ENCODE results near the gene FDX2. TPM values are rescaled to one million over a fixed set of nuclear protein-coding genes. Genes with fewer than 3 reads are reported as not detected.
A peak's percentile ranks its signal among the peaks of the same experiment; 100 is the strongest.

Gene FDX2
- total RNA-seq, 3 donors from 2014 or later, result 32.5 to 43.0 (median 38.3) TPM

- DNase-seq, result no peak
- Mint-ChIP-seq H3K36me3 (ENCODE audit: insufficient read depth) (peaks cover 21% of the 10 kb centered on the region), H3K9me3 (no peaks in the 10 kb centered on the region), H3K4me3 (no peak overlapping the region), H3K4me1 (ENCODE audit: low read depth) (peaks cover 1% of the 10 kb centered on the region), H3K27me3 (ENCODE audit: low read depth) (no peaks in the 10 kb centered on the region)
- ATAC-seq, result no peak
Observed at GRCh38 chr19:10321417-10321797, 5.6 kb upstream of the FDX2 start.

- H3K36me3 Mint-ChIP-seq (ENCODE audit: insufficient read depth), result peaks cover 26% of the 10 kb centered on the region
- no peak overlapping the region for H3K4me3 Mint-ChIP-seq
- DNase-seq (no peak), ATAC-seq (no peak)
- H3K4me1 Mint-ChIP-seq (ENCODE audit: low read depth), result peaks cover 6% of the 10 kb centered on the region
- no peaks in the 10 kb centered on the region for H3K27me3 Mint-ChIP-seq (ENCODE audit: low read depth)
- H3K9me3 Mint-ChIP-seq, result no peaks in the 10 kb centered on the region
Observed at GRCh38 chr19:10320602-10321416, 5.0 kb upstream of the FDX2 start.

GRCh38 chr19:10318807-10319682, 3.2 kb upstream of the FDX2 start:
- H3K4me3 Mint-ChIP-seq, result no peak overlapping the region
- peaks cover 26% of the 10 kb centered on the region for H3K36me3 Mint-ChIP-seq (ENCODE audit: insufficient read depth)
- peaks cover 11% of the 10 kb centered on the region for H3K4me1 Mint-ChIP-seq (ENCODE audit: low read depth)
- H3K27me3 Mint-ChIP-seq (ENCODE audit: low read depth), result no peaks in the 10 kb centered on the region
- ATAC-seq (no peak), DNase-seq (no peak)
- H3K9me3 Mint-ChIP-seq, result no peaks in the 10 kb centered on the region

GRCh38 chr19:10317857-10318462, 2.1 kb upstream of the FDX2 start:
- Mint-ChIP-seq H3K36me3 (ENCODE audit: insufficient read depth) (peaks cover 29% of the 10 kb centered on the region), H3K4me1 (ENCODE audit: low read depth) (peaks cover 11% of the 10 kb centered on the region), H3K4me3 (no peak overlapping the region), H3K9me3 (no peaks in the 10 kb centered on the region), H3K27me3 (ENCODE audit: low read depth) (no peaks in the 10 kb centered on the region)
- no peak for ATAC-seq
- DNase-seq, result no peak

- Mint-ChIP-seq H3K36me3 (ENCODE audit: insufficient read depth) (peaks cover 29% of the 10 kb centered on the region), H3K4me3 (peak overlapping the region; percentile 16), H3K4me1 (ENCODE audit: low read depth) (peaks cover 11% of the 10 kb centered on the region), H3K9me3 (no peaks in the 10 kb centered on the region), H3K27me3 (ENCODE audit: low read depth) (no peaks in the 10 kb centered on the region)
- no peak for DNase-seq
- ATAC-seq, result no peak
Observed at GRCh38 chr19:10317045-10317856, 1.4 kb upstream of the FDX2 start.

- H3K4me1 Mint-ChIP-seq (ENCODE audit: low read depth), result peaks cover 11% of the 10 kb centered on the region
- ATAC-seq, result peak in 1 of 2 donors; percentile 6
- no peak for DNase-seq
- H3K36me3 Mint-ChIP-seq (ENCODE audit: insufficient read depth), result peaks cover 22% of the 10 kb centered on the region
- no peaks in the 10 kb centered on the region for H3K9me3 Mint-ChIP-seq
- no peaks in the 10 kb centered on the region for H3K27me3 Mint-ChIP-seq (ENCODE audit: low read depth)
- H3K4me3 Mint-ChIP-seq, result peak overlapping the region; percentile 93
Observed at GRCh38 chr19:10316229-10317044, 622 bp upstream of the FDX2 start.

- Mint-ChIP-seq H3K9me3 (no peaks in the 10 kb centered on the region), H3K27me3 (ENCODE audit: low read depth) (no peaks in the 10 kb centered on the region), H3K4me3 (no peak within 1 kb of the TSS), H3K4me1 (ENCODE audit: low read depth) (no peaks in the 10 kb centered on the region), H3K36me3 (ENCODE audit: insufficient read depth) (peaks cover 5% of the 10 kb centered on the region)
- no peak for ATAC-seq
- DNase-seq, result no peak
Observed at GRCh38 chr19:10309423-10309822, 6.4 kb downstream of the FDX2 start, which contains the start of gene ZGLP1. TSS of gene ZGLP1 (minus strand) at chr19:10309815.

- Mint-ChIP-seq H3K4me1 (ENCODE audit: low read depth) (peaks cover 6% of the 10 kb centered on the region), H3K9me3 (no peaks in the 10 kb centered on the region), H3K4me3 (no peak overlapping the region), H3K27me3 (ENCODE audit: low read depth) (no peaks in the 10 kb centered on the region), H3K36me3 (ENCODE audit: insufficient read depth) (peaks cover 6% of the 10 kb centered on the region)
- DNase-seq, result no peak
- ATAC-seq, result no peak
Observed at GRCh38 chr19:10306327-10306726, 9.5 kb downstream of the FDX2 start.

- no peak for ATAC-seq
- Mint-ChIP-seq H3K27me3 (ENCODE audit: low read depth) (no peaks in the 10 kb centered on the region), H3K4me3 (no peak overlapping the region), H3K4me1 (ENCODE audit: low read depth) (peaks cover 6% of the 10 kb centered on the region), H3K9me3 (no peaks in the 10 kb centered on the region), H3K36me3 (ENCODE audit: insufficient read depth) (peaks cover 6% of the 10 kb centered on the region)
- no peak for DNase-seq
Observed at GRCh38 chr19:10305139-10305806, 10.5 kb downstream of the FDX2 start.

GRCh38 chr19:10299545-10300458, 16.0 kb downstream of the FDX2 start:
- peaks cover 17% of the 10 kb centered on the region for H3K4me1 Mint-ChIP-seq (ENCODE audit: low read depth)
- ATAC-seq (no peak), DNase-seq (no peak)
- H3K27me3 Mint-ChIP-seq (ENCODE audit: low read depth), result peaks cover 12% of the 10 kb centered on the region
- no peak overlapping the region for H3K4me3 Mint-ChIP-seq
- no peaks in the 10 kb centered on the region for H3K9me3 Mint-ChIP-seq
- peaks cover 6% of the 10 kb centered on the region for H3K36me3 Mint-ChIP-seq (ENCODE audit: insufficient read depth)

- Mint-ChIP-seq H3K9me3 (no peaks in the 10 kb centered on the region), H3K4me3 (peak overlapping the region; percentile 77), H3K27me3 (ENCODE audit: low read depth) (peaks cover 46% of the 10 kb centered on the region), H3K4me1 (ENCODE audit: low read depth) (peaks cover 39% of the 10 kb centered on the region), H3K36me3 (ENCODE audit: insufficient read depth) (no peaks in the 10 kb centered on the region)
- DNase-seq, result no peak
- ATAC-seq, result no peak
Observed at GRCh38 chr19:10295847-10296591, 19.8 kb downstream of the FDX2 start.
